ENCODE results near the gene KIRREL3.

Gene KIRREL3

GRCh38 chr11:126830216-126830806 is 170.3 kb downstream of the KIRREL3 start:
- H4K8ac ChIP-seq (ENCODE audit: low read depth, low read length), result no peak overlapping the region
- H2BK120ac ChIP-seq (ENCODE audit: low read depth, low read length), result no peak overlapping the region
- no peak overlapping the region for H3K4me2 ChIP-seq (ENCODE audit: low read length)
- H3K27ac ChIP-seq (ENCODE audit: low read depth, low read length), result no peak overlapping the region
- no peak overlapping the region for H3K56ac ChIP-seq (ENCODE audit: low read length)
- no peak overlapping the region for H2BK5ac ChIP-seq (ENCODE audit: low read length)
- H2BK15ac ChIP-seq (replicated peaks; ENCODE audit: low read depth), result no peak overlapping the region
- H3K27me3 ChIP-seq (ENCODE audit: insufficient read depth, low read length, poor library complexity), result no peaks in the 10 kb centered on the region
- H4K5ac ChIP-seq (ENCODE audit: low read length), result no peak overlapping the region
- no peak overlapping the region for H2AK5ac ChIP-seq (ENCODE audit: low read length)
- H3K4me1 ChIP-seq (ENCODE audit: control insufficient read depth, low read depth, low read length), result no peaks in the 10 kb centered on the region
- H3K79me2 ChIP-seq (ENCODE audit: control insufficient read depth, insufficient read depth, low read length), result no peaks in the 10 kb centered on the region
- no peak overlapping the region for H3K9ac ChIP-seq (ENCODE audit: low read length)
- no peak overlapping the region for H3K4ac ChIP-seq (ENCODE audit: low read depth, low read length)
- H3K18ac ChIP-seq (ENCODE audit: low read length), result no peak overlapping the region
- no peak overlapping the region for H3K4me3 ChIP-seq (ENCODE audit: low read length)
- DNase-seq, result no peak
- no peaks in the 10 kb centered on the region for H3K36me3 ChIP-seq (ENCODE audit: control insufficient read depth, insufficient read depth, low read length)
- H3K79me1 ChIP-seq (ENCODE audit: low read length), result no peaks in the 10 kb centered on the region
- no CpG with 5 or more reads among the region's 7 CpGs for WGBS (ENCODE audit: extremely low coverage, insufficient coverage, low lambda C conversion rate)
- no peak overlapping the region for H3K23ac ChIP-seq (ENCODE audit: low read length)

- H3K4me1 ChIP-seq (ENCODE audit: control insufficient read depth, low read depth, low read length), result no peaks in the 10 kb centered on the region
- no peaks in the 10 kb centered on the region for H3K79me1 ChIP-seq (ENCODE audit: low read length)
- H2BK15ac ChIP-seq (replicated peaks; ENCODE audit: low read depth), result no peak overlapping the region
- H4K8ac ChIP-seq (ENCODE audit: low read depth, low read length), result no peak overlapping the region
- H3K4me2 ChIP-seq (ENCODE audit: low read length), result no peak overlapping the region
- H3K36me3 ChIP-seq (ENCODE audit: control insufficient read depth, insufficient read depth, low read length), result no peaks in the 10 kb centered on the region
- H3K27ac ChIP-seq (ENCODE audit: low read depth, low read length), result no peak overlapping the region
- H2AK5ac ChIP-seq (ENCODE audit: low read length), result no peak overlapping the region
- H3K56ac ChIP-seq (ENCODE audit: low read length), result no peak overlapping the region
- no peaks in the 10 kb centered on the region for H3K79me2 ChIP-seq (ENCODE audit: control insufficient read depth, insufficient read depth, low read length)
- no peak overlapping the region for H4K5ac ChIP-seq (ENCODE audit: low read length)
- no peak overlapping the region for H3K4ac ChIP-seq (ENCODE audit: low read depth, low read length)
- H3K23ac ChIP-seq (ENCODE audit: low read length), result no peak overlapping the region
- DNase-seq, result no peak
- H3K4me3 ChIP-seq (ENCODE audit: low read length), result no peak overlapping the region
- no peak overlapping the region for H2BK5ac ChIP-seq (ENCODE audit: low read length)
- no peak overlapping the region for H3K9ac ChIP-seq (ENCODE audit: low read length)
- H3K27me3 ChIP-seq (ENCODE audit: insufficient read depth, low read length, poor library complexity), result no peaks in the 10 kb centered on the region
- H3K18ac ChIP-seq (ENCODE audit: low read length), result no peak overlapping the region
- WGBS (ENCODE audit: extremely low coverage, insufficient coverage, low lambda C conversion rate), result no CpG with 5 or more reads among the region's 2 CpGs
- no peak overlapping the region for H2BK120ac ChIP-seq (ENCODE audit: low read depth, low read length)
Measured at GRCh38 chr11:126829716-126830115, 170.9 kb downstream of the KIRREL3 start.

- H3K79me2 ChIP-seq (ENCODE audit: control insufficient read depth, insufficient read depth, low read length), result no peaks in the 10 kb centered on the region
- 100% methylated on average over 1 of the region's 7 CpGs for WGBS (ENCODE audit: extremely low coverage, insufficient coverage, low lambda C conversion rate)
- no peaks in the 10 kb centered on the region for H3K27me3 ChIP-seq (ENCODE audit: insufficient read depth, low read length, poor library complexity)
- peaks cover 3% of the 10 kb centered on the region for H3K4me1 ChIP-seq (ENCODE audit: control insufficient read depth, low read depth, low read length)
- H3K23ac ChIP-seq (ENCODE audit: low read length), result no peak overlapping the region
- no peaks in the 10 kb centered on the region for H3K79me1 ChIP-seq (ENCODE audit: low read length)
- DNase-seq, result peak; percentile 72
- peak overlapping the region; percentile 66 for H3K27ac ChIP-seq (ENCODE audit: low read depth, low read length)
- H4K8ac ChIP-seq (ENCODE audit: low read depth, low read length), result no peak overlapping the region
- H3K4ac ChIP-seq (ENCODE audit: low read depth, low read length), result no peak overlapping the region
- no peak overlapping the region for H2AK5ac ChIP-seq (ENCODE audit: low read length)
- no peak overlapping the region for H2BK15ac ChIP-seq (replicated peaks; ENCODE audit: low read depth)
- H3K18ac ChIP-seq (ENCODE audit: low read length), result no peak overlapping the region
- no peak overlapping the region for H3K4me3 ChIP-seq (ENCODE audit: low read length)
- no peak overlapping the region for H4K5ac ChIP-seq (ENCODE audit: low read length)
- H3K9ac ChIP-seq (ENCODE audit: low read length), result no peak overlapping the region
- H2BK120ac ChIP-seq (ENCODE audit: low read depth, low read length), result no peak overlapping the region
- H3K36me3 ChIP-seq (ENCODE audit: control insufficient read depth, insufficient read depth, low read length), result no peaks in the 10 kb centered on the region
- no peak overlapping the region for H3K56ac ChIP-seq (ENCODE audit: low read length)
- H3K4me2 ChIP-seq (ENCODE audit: low read length), result no peak overlapping the region
- H2BK5ac ChIP-seq (ENCODE audit: low read length), result no peak overlapping the region
Measured at GRCh38 chr11:126824035-126824607, 176.4 kb downstream of the KIRREL3 start.

- H3K18ac ChIP-seq (ENCODE audit: low read length), result no peak overlapping the region
- no peak overlapping the region for H3K23ac ChIP-seq (ENCODE audit: low read length)
- H3K4me1 ChIP-seq (ENCODE audit: control insufficient read depth, low read depth, low read length), result peaks cover 3% of the 10 kb centered on the region
- H3K4me3 ChIP-seq (ENCODE audit: low read length), result no peak overlapping the region
- no peak overlapping the region for H3K9ac ChIP-seq (ENCODE audit: low read length)
- no peak overlapping the region for H2AK5ac ChIP-seq (ENCODE audit: low read length)
- no peak overlapping the region for H3K4ac ChIP-seq (ENCODE audit: low read depth, low read length)
- DNase-seq, result peak; percentile 69
- no peak overlapping the region for H3K56ac ChIP-seq (ENCODE audit: low read length)
- no peak overlapping the region for H4K5ac ChIP-seq (ENCODE audit: low read length)
- peak overlapping the region; percentile 66 for H3K27ac ChIP-seq (ENCODE audit: low read depth, low read length)
- H2BK15ac ChIP-seq (replicated peaks; ENCODE audit: low read depth), result no peak overlapping the region
- no peak overlapping the region for H3K4me2 ChIP-seq (ENCODE audit: low read length)
- no peaks in the 10 kb centered on the region for H3K79me2 ChIP-seq (ENCODE audit: control insufficient read depth, insufficient read depth, low read length)
- H3K27me3 ChIP-seq (ENCODE audit: insufficient read depth, low read length, poor library complexity), result no peaks in the 10 kb centered on the region
- no peak overlapping the region for H4K8ac ChIP-seq (ENCODE audit: low read depth, low read length)
- no peak overlapping the region for H2BK5ac ChIP-seq (ENCODE audit: low read length)
- H3K79me1 ChIP-seq (ENCODE audit: low read length), result no peaks in the 10 kb centered on the region
- no peak overlapping the region for H2BK120ac ChIP-seq (ENCODE audit: low read depth, low read length)
- no peaks in the 10 kb centered on the region for H3K36me3 ChIP-seq (ENCODE audit: control insufficient read depth, insufficient read depth, low read length)
Measured at GRCh38 chr11:126823274-126823673, 177.3 kb downstream of the KIRREL3 start.

- H3K4me2 ChIP-seq (ENCODE audit: low read length), result no peak overlapping the region
- no peak overlapping the region for H2BK15ac ChIP-seq (replicated peaks; ENCODE audit: low read depth)
- WGBS (ENCODE audit: extremely low coverage, insufficient coverage, low lambda C conversion rate), result no CpG with 5 or more reads among the region's 1 CpG
- no peak overlapping the region for H4K8ac ChIP-seq (ENCODE audit: low read depth, low read length)
- no peak overlapping the region for H2AK5ac ChIP-seq (ENCODE audit: low read length)
- H3K4me3 ChIP-seq (ENCODE audit: low read length), result no peak overlapping the region
- no peak overlapping the region for H3K18ac ChIP-seq (ENCODE audit: low read length)
- H2BK5ac ChIP-seq (ENCODE audit: low read length), result no peak overlapping the region
- no peak overlapping the region for H3K4ac ChIP-seq (ENCODE audit: low read depth, low read length)
- no peaks in the 10 kb centered on the region for H3K27me3 ChIP-seq (ENCODE audit: insufficient read depth, low read length, poor library complexity)
- H2BK120ac ChIP-seq (ENCODE audit: low read depth, low read length), result no peak overlapping the region
- peaks cover 3% of the 10 kb centered on the region for H3K4me1 ChIP-seq (ENCODE audit: control insufficient read depth, low read depth, low read length)
- H4K5ac ChIP-seq (ENCODE audit: low read length), result no peak overlapping the region
- H3K9ac ChIP-seq (ENCODE audit: low read length), result no peak overlapping the region
- no peaks in the 10 kb centered on the region for H3K79me1 ChIP-seq (ENCODE audit: low read length)
- no peak for DNase-seq
- no peak overlapping the region for H3K27ac ChIP-seq (ENCODE audit: low read depth, low read length)
- no peak overlapping the region for H3K23ac ChIP-seq (ENCODE audit: low read length)
- no peaks in the 10 kb centered on the region for H3K36me3 ChIP-seq (ENCODE audit: control insufficient read depth, insufficient read depth, low read length)
- no peak overlapping the region for H3K56ac ChIP-seq (ENCODE audit: low read length)
- no peaks in the 10 kb centered on the region for H3K79me2 ChIP-seq (ENCODE audit: control insufficient read depth, insufficient read depth, low read length)
Measured at GRCh38 chr11:126821827-126822226, 178.7 kb downstream of the KIRREL3 start.

GRCh38 chr11:126819194-126819593 is 181.4 kb downstream of the KIRREL3 start:
- Histone ChIP-seq H3K27me3 (ENCODE audit: insufficient read depth, low read length, poor library complexity) (no peaks in the 10 kb centered on the region), H3K79me2 (ENCODE audit: control insufficient read depth, insufficient read depth, low read length) (no peaks in the 10 kb centered on the region), H3K9ac (ENCODE audit: low read length) (no peak overlapping the region), H4K8ac (ENCODE audit: low read depth, low read length) (no peak overlapping the region), H3K4me1 (ENCODE audit: control insufficient read depth, low read depth, low read length) (peaks cover 3% of the 10 kb centered on the region), H3K27ac (ENCODE audit: low read depth, low read length) (no peak overlapping the region), H3K56ac (ENCODE audit: low read length) (no peak overlapping the region), H3K18ac (ENCODE audit: low read length) (no peak overlapping the region), H3K4ac (ENCODE audit: low read depth, low read length) (no peak overlapping the region), H3K79me1 (ENCODE audit: low read length) (no peaks in the 10 kb centered on the region), H2BK120ac (ENCODE audit: low read depth, low read length) (no peak overlapping the region), H2BK15ac (replicated peaks; ENCODE audit: low read depth) (no peak overlapping the region), H3K36me3 (ENCODE audit: control insufficient read depth, insufficient read depth, low read length) (no peaks in the 10 kb centered on the region), H2AK5ac (ENCODE audit: low read length) (no peak overlapping the region), H3K23ac (ENCODE audit: low read length) (no peak overlapping the region), H4K5ac (ENCODE audit: low read length) (no peak overlapping the region), H3K4me3 (ENCODE audit: low read length) (no peak overlapping the region), H2BK5ac (ENCODE audit: low read length) (no peak overlapping the region), H3K4me2 (ENCODE audit: low read length) (no peak overlapping the region)
- no peak for DNase-seq
- no CpG with 5 or more reads among the region's 10 CpGs for WGBS (ENCODE audit: extremely low coverage, insufficient coverage, low lambda C conversion rate)
